Measurements from ENCODE around the gene PDILT.

PDILT gene

DNA sequence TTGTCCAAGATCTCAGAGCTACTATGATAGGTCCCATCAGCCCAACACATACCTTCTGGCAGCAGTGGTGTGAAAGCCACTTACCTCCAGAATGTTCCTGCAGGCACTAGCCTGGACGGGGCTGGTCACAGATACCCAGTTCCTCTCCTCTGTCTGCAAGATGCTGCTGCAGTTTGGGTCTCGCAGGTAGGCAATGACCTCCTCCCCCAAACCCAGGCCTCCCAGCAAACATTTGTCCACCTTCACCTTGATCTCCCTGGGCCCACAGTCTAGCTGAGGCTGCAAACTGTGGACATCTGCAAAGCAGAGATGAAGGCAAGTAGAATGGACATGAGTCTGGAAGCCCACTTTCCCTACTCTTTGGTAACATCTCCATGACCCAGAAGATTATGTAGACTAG is 84.4 kb downstream of the PDILT start:
- no peak overlapping the region for H3K9ac ChIP-seq
- H3K27me3 ChIP-seq (ENCODE audit: control insufficient read depth, insufficient read depth, low read length) = no peaks in the 10 kb centered on the region
- no peaks in the 10 kb centered on the region for H3K9me3 ChIP-seq (ENCODE audit: control insufficient read depth, low read length)
- H3K4me3 ChIP-seq (ENCODE audit: low read depth, low read length) = no peak overlapping the region
- TF ChIP-seq, protein P1, sequence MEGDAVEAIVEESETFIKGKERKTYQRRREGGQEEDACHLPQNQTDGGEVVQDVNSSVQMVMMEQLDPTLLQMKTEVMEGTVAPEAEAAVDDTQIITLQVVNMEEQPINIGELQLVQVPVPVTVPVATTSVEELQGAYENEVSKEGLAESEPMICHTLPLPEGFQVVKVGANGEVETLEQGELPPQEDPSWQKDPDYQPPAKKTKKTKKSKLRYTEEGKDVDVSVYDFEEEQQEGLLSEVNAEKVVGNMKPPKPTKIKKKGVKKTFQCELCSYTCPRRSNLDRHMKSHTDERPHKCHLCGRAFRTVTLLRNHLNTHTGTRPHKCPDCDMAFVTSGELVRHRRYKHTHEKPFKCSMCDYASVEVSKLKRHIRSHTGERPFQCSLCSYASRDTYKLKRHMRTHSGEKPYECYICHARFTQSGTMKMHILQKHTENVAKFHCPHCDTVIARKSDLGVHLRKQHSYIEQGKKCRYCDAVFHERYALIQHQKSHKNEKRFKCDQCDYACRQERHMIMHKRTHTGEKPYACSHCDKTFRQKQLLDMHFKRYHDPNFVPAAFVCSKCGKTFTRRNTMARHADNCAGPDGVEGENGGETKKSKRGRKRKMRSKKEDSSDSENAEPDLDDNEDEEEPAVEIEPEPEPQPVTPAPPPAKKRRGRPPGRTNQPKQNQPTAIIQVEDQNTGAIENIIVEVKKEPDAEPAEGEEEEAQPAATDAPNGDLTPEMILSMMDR (IDR thresholded peaks at IDR 0.05) = no peak
- H2AFZ ChIP-seq = no peak overlapping the region
- H3K4me2 ChIP-seq (ENCODE audit: low read length) = no peak overlapping the region
- H3K79me2 ChIP-seq = no peaks in the 10 kb centered on the region
- no peaks in the 10 kb centered on the region for H3K4me1 ChIP-seq
- no peak overlapping the region for H3K27ac ChIP-seq
- H3K36me3 ChIP-seq (ENCODE audit: control insufficient read depth, insufficient read depth, low read length) = no peaks in the 10 kb centered on the region

DNA sequence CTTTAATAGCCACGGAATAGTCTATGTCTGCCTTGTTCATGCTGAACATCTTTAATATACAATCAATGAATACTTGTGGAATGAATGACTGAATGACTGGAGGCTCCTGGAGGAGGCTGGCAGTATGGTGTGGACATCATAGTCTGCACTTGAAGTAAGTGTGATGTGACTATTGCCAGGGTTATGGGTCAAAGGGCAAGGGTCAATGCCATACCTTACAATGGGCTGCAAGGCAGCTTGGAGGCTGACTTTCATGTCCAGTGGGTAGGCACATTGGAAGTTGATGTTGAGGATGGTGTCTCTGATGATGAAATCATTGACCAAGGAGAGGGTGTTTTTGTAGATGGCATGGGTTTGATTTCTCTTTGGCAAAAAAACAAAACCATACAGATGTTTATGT is 85.1 kb downstream of the PDILT start:
- H3K79me2 ChIP-seq = no peaks in the 10 kb centered on the region
- no peaks in the 10 kb centered on the region for H3K4me1 ChIP-seq
- TF ChIP-seq, protein P1 (IDR thresholded peaks at IDR 0.05) = no peak
- H3K4me3 ChIP-seq (ENCODE audit: low read depth, low read length) = no peak overlapping the region
- no peak overlapping the region for H3K4me2 ChIP-seq (ENCODE audit: low read length)
- no peaks in the 10 kb centered on the region for H3K9me3 ChIP-seq (ENCODE audit: control insufficient read depth, low read length)
- H3K27ac ChIP-seq = no peak overlapping the region
- H3K9ac ChIP-seq = no peak overlapping the region
- no peaks in the 10 kb centered on the region for H3K36me3 ChIP-seq (ENCODE audit: control insufficient read depth, insufficient read depth, low read length)
- no peaks in the 10 kb centered on the region for H3K27me3 ChIP-seq (ENCODE audit: control insufficient read depth, insufficient read depth, low read length)
- no peak overlapping the region for H2AFZ ChIP-seq

- Histone ChIP-seq H3K4me2 (ENCODE audit: low read length) (no peak overlapping the region), H3K4me1 (no peaks in the 10 kb centered on the region), H3K79me2 (no peaks in the 10 kb centered on the region)
These were observed 86.1 kb downstream of the PDILT start for GRCh38 chr16:20318437-20318836.

GRCh38 chr16:20318006-20318405 is 86.5 kb downstream of the PDILT start:
- Histone ChIP-seq H3K4me1 (no peaks in the 10 kb centered on the region), H3K9me3 (ENCODE audit: control insufficient read depth, low read length) (no peaks in the 10 kb centered on the region), H3K27ac (no peak overlapping the region), H3K4me3 (ENCODE audit: low read depth, low read length) (no peak overlapping the region), H3K27me3 (ENCODE audit: control insufficient read depth, insufficient read depth, low read length) (no peaks in the 10 kb centered on the region), H2AFZ (no peak overlapping the region), H3K36me3 (ENCODE audit: control insufficient read depth, insufficient read depth, low read length) (no peaks in the 10 kb centered on the region), H3K79me2 (no peaks in the 10 kb centered on the region), H3K9ac (no peak overlapping the region), H3K4me2 (ENCODE audit: low read length) (no peak overlapping the region)
- TF ChIP-seq, protein P1 (IDR thresholded peaks at IDR 0.05) = no peak

More at GRCh38 chr16:20318437-20318836, 86.1 kb downstream of the PDILT start:
- Histone ChIP-seq H3K9me3 (ENCODE audit: control insufficient read depth, low read length) (no peaks in the 10 kb centered on the region), H3K27ac (no peak overlapping the region), H2AFZ (no peak overlapping the region), H3K9ac (no peak overlapping the region), H3K4me3 (ENCODE audit: low read depth, low read length) (no peak overlapping the region), H3K36me3 (ENCODE audit: control insufficient read depth, insufficient read depth, low read length) (no peaks in the 10 kb centered on the region), H3K27me3 (ENCODE audit: control insufficient read depth, insufficient read depth, low read length) (no peaks in the 10 kb centered on the region)
- TF ChIP-seq, protein P1 (IDR thresholded peaks at IDR 0.05) = no peak

DNA sequence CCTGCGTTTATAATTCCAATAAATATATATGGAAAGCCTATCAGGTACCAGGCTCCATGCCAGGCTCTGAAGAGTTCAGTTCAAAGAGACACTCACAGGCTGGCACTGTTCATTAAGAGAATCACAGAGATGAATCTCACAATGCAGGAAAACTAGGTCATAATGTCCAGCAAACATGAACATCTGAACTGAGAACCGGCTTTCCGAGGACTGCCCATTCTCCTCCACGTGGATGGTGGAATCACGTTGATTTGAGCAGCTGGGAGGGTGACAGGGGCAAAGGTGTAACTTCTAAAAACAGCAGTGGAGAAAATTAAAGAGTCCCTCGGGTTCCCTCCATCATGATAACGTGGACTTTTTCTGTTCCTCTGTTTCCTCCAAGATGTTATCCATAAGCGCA is 87.4 kb downstream of the PDILT start:
- Histone ChIP-seq H3K4me2 (ENCODE audit: low read length) (no peak overlapping the region), H3K27me3 (ENCODE audit: control insufficient read depth, insufficient read depth, low read length) (no peaks in the 10 kb centered on the region), H3K27ac (no peak overlapping the region), H3K79me2 (no peaks in the 10 kb centered on the region), H3K4me1 (no peaks in the 10 kb centered on the region), H2AFZ (no peak overlapping the region), H3K36me3 (ENCODE audit: control insufficient read depth, insufficient read depth, low read length) (no peaks in the 10 kb centered on the region), H3K4me3 (ENCODE audit: low read depth, low read length) (no peak overlapping the region), H3K9me3 (ENCODE audit: control insufficient read depth, low read length) (no peaks in the 10 kb centered on the region), H3K9ac (no peak overlapping the region)
- TF ChIP-seq, protein P1 (IDR thresholded peaks at IDR 0.05) = no peak
